Measurements from ENCODE around the gene DHRSX. TPM values are rescaled to one million over a fixed set of nuclear protein-coding genes. Genes with fewer than 3 reads are reported as not detected.

DHRSX gene
- total and polyA plus RNA-seq, 10 of the 15 experiments (the other 5 are each of a cell fraction or from before 2014, with no cell fraction given), result 1.7 to 39.5 (median 16.5) TPM

DNA sequence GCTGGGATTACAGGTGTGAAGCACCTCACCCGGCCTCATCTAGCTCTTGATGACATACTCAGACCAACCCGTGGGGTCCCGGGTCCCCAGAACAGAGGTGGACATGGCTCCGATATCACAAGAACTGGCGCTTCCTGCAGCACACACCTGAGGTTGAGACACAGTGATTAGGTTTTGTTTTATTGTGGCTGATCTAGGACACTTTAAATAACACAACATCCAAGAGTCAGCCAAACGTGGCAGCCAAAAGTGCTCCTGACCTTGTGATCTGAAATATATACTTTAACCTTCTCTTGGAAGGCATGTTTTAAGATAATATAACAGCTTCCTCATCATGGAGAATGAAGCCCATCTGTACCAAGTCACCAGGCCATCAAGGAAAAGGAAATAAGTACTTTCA lies 198.9 kb downstream of the DHRSX start:
- TF ChIP-seq TARDBP (IDR thresholded peaks at IDR 0.05; ENCODE audit: borderline replicate concordance) (no peak), POLR2A (IDR thresholded peaks at IDR 0.05; ENCODE audit: low read depth, low read length) (no peak), IRF5 (IDR thresholded peaks at IDR 0.05; ENCODE audit: borderline replicate concordance) (no peak), CHD4 (IDR thresholded peaks at IDR 0.05) (no peak), ZNF622 (IDR thresholded peaks at IDR 0.05) (no peak), POU2F2 (IDR thresholded peaks at IDR 0.05; ENCODE audit: borderline replicate concordance, low read depth, low read length) (no peak), RFX5 (IDR thresholded peaks at IDR 0.05; ENCODE audit: low read depth, low read length) (no peak), SP1 (IDR thresholded peaks at IDR 0.05; ENCODE audit: low read depth, low read length) (no peak), PML (IDR thresholded peaks at IDR 0.05; ENCODE audit: low read length) (no peak), MYB (IDR thresholded peaks at IDR 0.05; ENCODE audit: borderline replicate concordance, low read depth, low read length) (no peak), SPI1 (IDR thresholded peaks at IDR 0.05; ENCODE audit: borderline replicate concordance, insufficient read depth, low read depth, low read length) (no peak), IRF4 (IDR thresholded peaks at IDR 0.05; ENCODE audit: low read depth, low read length) (no peak), CREB1 (IDR thresholded peaks at IDR 0.05; ENCODE audit: low read depth) (no peak), PAX5 (IDR thresholded peaks at IDR 0.05; ENCODE audit: borderline replicate concordance, low read depth, low read length) (no peak), CREM (IDR thresholded peaks at IDR 0.05; ENCODE audit: low read depth) (no peak), GATAD2B (conservative IDR thresholded peaks at IDR 0.05; ENCODE audit: low read depth) (no peak)
- TF ChIP-seq, protein P1, sequence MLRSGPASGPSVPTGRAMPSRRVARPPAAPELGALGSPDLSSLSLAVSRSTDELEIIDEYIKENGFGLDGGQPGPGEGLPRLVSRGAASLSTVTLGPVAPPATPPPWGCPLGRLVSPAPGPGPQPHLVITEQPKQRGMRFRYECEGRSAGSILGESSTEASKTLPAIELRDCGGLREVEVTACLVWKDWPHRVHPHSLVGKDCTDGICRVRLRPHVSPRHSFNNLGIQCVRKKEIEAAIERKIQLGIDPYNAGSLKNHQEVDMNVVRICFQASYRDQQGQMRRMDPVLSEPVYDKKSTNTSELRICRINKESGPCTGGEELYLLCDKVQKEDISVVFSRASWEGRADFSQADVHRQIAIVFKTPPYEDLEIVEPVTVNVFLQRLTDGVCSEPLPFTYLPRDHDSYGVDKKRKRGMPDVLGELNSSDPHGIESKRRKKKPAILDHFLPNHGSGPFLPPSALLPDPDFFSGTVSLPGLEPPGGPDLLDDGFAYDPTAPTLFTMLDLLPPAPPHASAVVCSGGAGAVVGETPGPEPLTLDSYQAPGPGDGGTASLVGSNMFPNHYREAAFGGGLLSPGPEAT (IDR thresholded peaks at IDR 0.05; ENCODE audit: low read depth), result no peak
- POLR2A ChIA-PET, result no interaction called here
- BruUV-seq (replicated peaks), result no TSS peak
- Histone ChIP-seq H3K79me2 (ENCODE audit: control insufficient read depth, insufficient read depth, low read length) (no peaks in the 10 kb centered on the region), H3K9me3 (replicated peaks; ENCODE audit: control insufficient read depth, insufficient read depth, low read length) (peaks cover 2% of the 10 kb centered on the region), H3K4me1 (ENCODE audit: control insufficient read depth, insufficient read depth, low read length) (no peaks in the 10 kb centered on the region), H4K20me1 (ENCODE audit: control insufficient read depth, insufficient read depth) (no peaks in the 10 kb centered on the region), H3K4me2 (ENCODE audit: control insufficient read depth, insufficient read depth) (no peak overlapping the region), H3K27ac (ENCODE audit: control insufficient read depth, insufficient read depth) (no peak overlapping the region), H2AFZ (ENCODE audit: control insufficient read depth, low read depth, low read length) (no peak overlapping the region), H3K9ac (ENCODE audit: control insufficient read depth, insufficient read depth, low read length) (no peak overlapping the region), H3K4me3 (no peak overlapping the region), H3K36me3 (ENCODE audit: control insufficient read depth in 2 of 2, insufficient read depth in 2 of 2, low read length in 1 of 2) (no peaks in the 10 kb centered on the region; a peak in 1 of 4 replicates), H3K27me3 (replicated peaks in 1 of 2; ENCODE audit: control insufficient read depth in 2 of 2, insufficient read depth in 2 of 2, low read length in 1 of 2) (no peaks in the 10 kb centered on the region)
- intact Hi-C loops (cut with micrococcal nuclease; ENCODE audit: unreplicated experiment) (no loop called here), in situ Hi-C loops (cut with MboI) (no loop called here)
- SMC1A ChIA-PET (ENCODE audit: uncharacterized antibody, unreplicated experiment), result no interaction called here
- RAD21 ChIA-PET (ENCODE audit: unreplicated experiment), result no interaction called here
- 85% methylated on average over 6 of the region's 6 CpGs for WGBS (ENCODE audit: insufficient coverage, insufficient replicate concordance, low lambda C conversion rate, missing lambda C conversion rate)
- ATAC-seq (no peak), DNase-seq (ENCODE audit: low read depth, low spot score) (no peak), FAIRE-seq (no peak)
- CTCF ChIA-PET, result no interaction called here
